GM12864 (cell line): ENCODE results near the gene SPARCL1.

Experiments
- DNase-seq: peaks from one replicate; pipeline ENCODE4 v3.0.0-alpha.2; 2011; ENCODE audit warnings: low read depth
- H3K4me3 ChIP-seq: 2 replicates; pipeline ENCODE4 v1.5.1; 2011; ENCODE audit warnings: mild to moderate bottlenecking, low read depth, low read length, control low read depth
- TF ChIP-seq, protein P1 (sequence below): IDR thresholded peaks from 2 replicates; pipeline ENCODE4 v1.5.1; 2011; ENCODE audit warnings: low read depth, mild to moderate bottlenecking, moderate library complexity, low read length, control low read depth, inconsistent platforms; ENCODE audit errors: missing control alignments

SPARCL1 gene

DNA sequence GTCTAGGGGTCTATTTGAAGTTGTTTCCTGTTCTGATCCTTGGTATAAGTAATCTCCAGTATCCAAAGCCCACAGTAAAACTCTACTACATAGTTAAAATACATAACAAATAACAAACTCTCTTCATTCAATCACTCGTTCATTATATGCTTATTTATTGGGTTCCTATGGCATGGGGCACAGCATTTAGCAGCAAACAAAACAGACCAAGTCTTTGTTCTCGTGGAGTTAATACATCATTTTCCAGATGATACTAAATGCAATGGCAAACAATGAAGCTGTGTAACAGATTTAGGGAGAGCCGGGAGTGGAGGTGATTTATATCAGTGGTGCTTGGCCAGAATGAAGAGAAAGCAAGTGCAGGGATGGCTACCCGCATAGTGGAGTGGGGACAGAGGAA, 36.6 kb upstream of the SPARCL1 start:
- H3K4me3 ChIP-seq = no peak overlapping the region
- no peak for DNase-seq
- TF ChIP-seq, protein P1, sequence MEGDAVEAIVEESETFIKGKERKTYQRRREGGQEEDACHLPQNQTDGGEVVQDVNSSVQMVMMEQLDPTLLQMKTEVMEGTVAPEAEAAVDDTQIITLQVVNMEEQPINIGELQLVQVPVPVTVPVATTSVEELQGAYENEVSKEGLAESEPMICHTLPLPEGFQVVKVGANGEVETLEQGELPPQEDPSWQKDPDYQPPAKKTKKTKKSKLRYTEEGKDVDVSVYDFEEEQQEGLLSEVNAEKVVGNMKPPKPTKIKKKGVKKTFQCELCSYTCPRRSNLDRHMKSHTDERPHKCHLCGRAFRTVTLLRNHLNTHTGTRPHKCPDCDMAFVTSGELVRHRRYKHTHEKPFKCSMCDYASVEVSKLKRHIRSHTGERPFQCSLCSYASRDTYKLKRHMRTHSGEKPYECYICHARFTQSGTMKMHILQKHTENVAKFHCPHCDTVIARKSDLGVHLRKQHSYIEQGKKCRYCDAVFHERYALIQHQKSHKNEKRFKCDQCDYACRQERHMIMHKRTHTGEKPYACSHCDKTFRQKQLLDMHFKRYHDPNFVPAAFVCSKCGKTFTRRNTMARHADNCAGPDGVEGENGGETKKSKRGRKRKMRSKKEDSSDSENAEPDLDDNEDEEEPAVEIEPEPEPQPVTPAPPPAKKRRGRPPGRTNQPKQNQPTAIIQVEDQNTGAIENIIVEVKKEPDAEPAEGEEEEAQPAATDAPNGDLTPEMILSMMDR = no peak

DNA sequence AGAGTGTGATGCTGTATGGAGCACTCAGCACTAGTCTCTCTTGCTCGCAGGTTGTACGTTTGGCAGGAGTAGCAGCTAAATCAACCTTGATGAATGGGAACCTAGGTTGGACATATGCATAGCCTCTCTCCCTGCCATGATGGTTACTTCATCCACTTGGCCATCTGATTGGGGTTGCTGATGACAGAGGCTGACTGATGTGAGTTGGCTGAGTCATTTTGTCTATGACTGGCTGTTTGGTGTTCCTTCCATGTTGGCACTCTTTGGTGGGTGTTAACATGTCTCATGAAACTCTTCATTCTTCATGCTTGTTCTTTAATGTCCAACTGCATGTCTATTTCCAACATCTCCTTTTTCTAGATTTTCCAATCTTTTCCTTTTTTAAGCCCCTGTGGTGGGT, 31.6 kb upstream of the SPARCL1 start:
- no peak overlapping the region for H3K4me3 ChIP-seq
- TF ChIP-seq, protein P1 = no peak
- no peak for DNase-seq

DNA sequence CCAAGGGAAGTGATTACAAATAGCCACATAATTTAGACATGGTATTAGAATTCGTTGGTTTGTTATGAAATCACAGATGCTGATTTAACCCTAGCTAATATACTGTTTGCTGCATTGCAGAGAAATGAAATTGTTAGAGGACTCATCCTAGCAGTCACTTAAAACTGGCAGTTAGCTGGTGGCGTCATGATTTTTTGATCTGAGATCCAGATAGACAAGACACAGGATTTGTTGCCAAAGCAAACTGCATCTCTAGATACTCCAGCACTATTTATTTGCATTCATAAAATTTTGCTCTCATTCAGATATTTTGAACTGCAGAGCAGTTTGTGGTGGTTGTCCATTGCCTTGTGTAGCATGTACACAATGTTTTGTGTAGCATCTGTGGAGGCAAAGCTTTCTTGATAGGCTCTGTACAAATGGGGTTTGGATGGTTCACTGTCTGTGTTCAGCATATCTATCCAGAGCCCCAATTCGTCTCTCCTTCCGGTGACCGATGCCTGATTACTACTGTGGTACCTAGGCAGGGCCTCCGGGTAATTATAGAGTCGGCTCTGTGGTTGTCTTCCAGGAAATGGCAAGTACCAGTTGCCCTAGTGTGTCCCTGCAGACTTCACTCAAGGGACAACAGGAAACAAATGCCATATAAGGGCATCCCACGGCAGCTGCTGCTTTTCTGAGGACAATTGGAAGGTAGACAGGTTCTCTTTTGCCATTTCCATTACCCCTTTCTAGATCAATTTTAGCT, 30.1 kb upstream of the SPARCL1 start:
- TF ChIP-seq, protein P1 = no peak
- H3K4me3 ChIP-seq = no peak overlapping the region
- peak; percentile 33 for DNase-seq

DNA sequence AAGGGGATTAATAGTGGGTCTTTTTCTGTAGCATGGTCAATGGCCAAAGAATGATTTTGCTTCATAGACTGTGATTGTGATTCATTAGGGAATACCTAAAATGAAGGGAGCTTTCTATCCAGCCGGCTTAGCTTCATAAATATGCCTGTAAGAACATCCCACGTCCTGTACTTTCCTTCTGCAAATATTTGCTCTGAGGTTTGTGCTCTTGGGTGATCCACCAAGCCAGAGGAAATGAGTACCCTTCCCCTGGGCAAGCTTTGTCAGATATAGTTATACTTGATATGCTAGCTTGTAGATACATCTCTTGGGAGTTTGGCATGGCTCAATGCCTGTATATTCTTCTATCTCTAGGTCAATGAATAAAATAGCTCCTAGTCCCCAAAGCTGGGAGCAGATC, 28.2 kb upstream of the SPARCL1 start:
- TF ChIP-seq, protein P1 = no peak
- H3K4me3 ChIP-seq = no peak overlapping the region
- DNase-seq = no peak

DNA sequence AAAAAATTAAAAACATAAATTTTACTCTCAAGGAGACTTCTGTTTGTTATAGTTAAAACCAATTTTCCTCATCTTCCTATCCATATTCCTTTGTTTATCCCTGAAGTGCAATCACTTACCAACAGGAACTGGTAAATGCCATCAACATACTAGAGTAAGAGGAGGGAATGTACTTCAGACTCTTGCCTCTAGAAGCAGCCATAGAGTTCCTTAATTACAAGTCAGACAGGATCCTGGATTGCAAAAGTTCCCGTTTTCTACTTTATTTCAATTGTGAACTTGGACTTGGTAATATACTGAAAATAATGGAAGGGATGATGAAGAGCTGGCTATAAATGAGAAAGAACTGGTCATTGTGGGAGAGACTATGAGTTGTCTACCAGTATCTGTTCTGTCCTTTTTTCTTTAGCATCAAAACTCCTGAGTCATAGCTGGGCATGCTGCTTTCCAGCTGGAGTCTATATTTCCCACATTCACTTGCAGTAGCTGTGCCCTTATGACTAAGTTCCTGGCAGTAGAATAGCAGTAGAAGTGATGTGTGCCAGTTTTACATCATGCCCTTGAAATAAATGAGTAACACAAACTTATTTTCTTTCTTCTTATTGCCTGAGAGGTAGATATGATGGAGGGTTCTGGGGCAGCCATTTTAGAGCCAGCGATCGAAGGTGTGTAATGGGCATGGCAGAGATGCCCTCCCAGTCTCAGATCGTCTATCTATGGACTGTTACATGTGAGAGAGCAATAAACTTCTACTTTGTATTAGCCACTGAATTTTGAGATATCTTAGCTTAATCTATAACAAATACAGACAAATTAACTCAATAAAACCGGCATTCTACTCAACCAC, 26.8 kb upstream of the SPARCL1 start:
- TF ChIP-seq, protein P1 = no peak
- H3K4me3 ChIP-seq = no peak overlapping the region
- DNase-seq = no peak

DNA sequence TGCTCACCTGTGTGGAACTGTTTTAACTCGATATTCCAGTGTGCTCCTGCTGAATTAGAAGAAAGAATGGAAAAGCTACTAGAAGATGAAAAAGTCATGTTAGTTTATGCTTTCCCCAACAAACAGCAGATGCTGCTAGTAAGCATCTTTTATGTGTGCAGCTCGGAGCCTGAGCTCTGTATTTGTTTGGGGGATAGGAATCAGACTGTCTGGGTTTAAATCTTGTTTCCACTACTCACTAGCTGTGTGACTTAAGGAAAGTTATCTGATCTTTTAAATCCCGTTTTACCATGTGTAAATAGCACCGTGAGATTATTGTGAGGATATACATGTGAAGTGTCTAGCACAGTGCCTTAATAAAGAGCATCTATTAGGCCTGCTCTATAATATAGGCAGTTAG, 24.0 kb upstream of the SPARCL1 start:
- no peak for DNase-seq
- TF ChIP-seq, protein P1 = no peak
- H3K4me3 ChIP-seq = no peak overlapping the region
